ENCODE results near the gene BNIP3.

The BNIP3 gene

GRCh38 chr10:131933016-131933695 is 48.6 kb downstream of the BNIP3 start:
- no peak overlapping the region for H3K27ac Mint-ChIP-seq
- H3K27me3 Mint-ChIP-seq (ENCODE audit: low read depth, poor library complexity), result no peaks in the 10 kb centered on the region
- TF ChIP-seq CTCF (IDR thresholded peaks at IDR 0.05), result no peak
- H3K36me3 Mint-ChIP-seq (ENCODE audit: low read depth), result peaks cover 55% of the 10 kb centered on the region
- H3K9me3 Mint-ChIP-seq, result no peaks in the 10 kb centered on the region
- DNase-seq, result no peak
- H3K4me1 Mint-ChIP-seq, result peaks cover 44% of the 10 kb centered on the region
- H3K4me3 Mint-ChIP-seq, result no peak overlapping the region

DNA sequence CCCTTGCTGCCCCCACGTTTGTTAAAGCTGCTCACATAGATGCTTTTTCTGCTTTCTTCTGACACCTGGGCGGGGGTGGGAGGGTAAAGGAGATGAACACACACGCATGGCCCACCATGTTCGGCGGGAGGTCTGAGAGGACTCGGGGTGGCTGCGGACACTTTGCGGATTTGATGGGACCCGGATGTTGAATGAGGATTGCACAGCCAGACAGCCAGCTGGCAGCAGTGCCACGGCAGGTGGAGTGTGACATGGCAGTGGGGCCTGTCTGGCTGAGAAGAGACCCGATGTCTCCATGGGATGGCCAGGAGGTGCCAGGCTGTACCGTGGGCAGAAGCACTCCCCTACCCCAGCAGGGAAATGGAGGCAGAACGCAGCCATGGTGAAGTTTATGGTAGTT is 49.7 kb downstream of the BNIP3 start:
- H3K9me3 Mint-ChIP-seq, result peaks cover 2% of the 10 kb centered on the region
- H3K4me1 Mint-ChIP-seq, result peaks cover 54% of the 10 kb centered on the region
- DNase-seq, result no peak
- H3K4me3 Mint-ChIP-seq, result no peak overlapping the region
- H3K27ac Mint-ChIP-seq, result no peak overlapping the region
- H3K27me3 Mint-ChIP-seq (ENCODE audit: low read depth, poor library complexity), result no peaks in the 10 kb centered on the region
- TF ChIP-seq CTCF (IDR thresholded peaks at IDR 0.05), result no peak
- H3K36me3 Mint-ChIP-seq (ENCODE audit: low read depth), result peaks cover 55% of the 10 kb centered on the region

DNA sequence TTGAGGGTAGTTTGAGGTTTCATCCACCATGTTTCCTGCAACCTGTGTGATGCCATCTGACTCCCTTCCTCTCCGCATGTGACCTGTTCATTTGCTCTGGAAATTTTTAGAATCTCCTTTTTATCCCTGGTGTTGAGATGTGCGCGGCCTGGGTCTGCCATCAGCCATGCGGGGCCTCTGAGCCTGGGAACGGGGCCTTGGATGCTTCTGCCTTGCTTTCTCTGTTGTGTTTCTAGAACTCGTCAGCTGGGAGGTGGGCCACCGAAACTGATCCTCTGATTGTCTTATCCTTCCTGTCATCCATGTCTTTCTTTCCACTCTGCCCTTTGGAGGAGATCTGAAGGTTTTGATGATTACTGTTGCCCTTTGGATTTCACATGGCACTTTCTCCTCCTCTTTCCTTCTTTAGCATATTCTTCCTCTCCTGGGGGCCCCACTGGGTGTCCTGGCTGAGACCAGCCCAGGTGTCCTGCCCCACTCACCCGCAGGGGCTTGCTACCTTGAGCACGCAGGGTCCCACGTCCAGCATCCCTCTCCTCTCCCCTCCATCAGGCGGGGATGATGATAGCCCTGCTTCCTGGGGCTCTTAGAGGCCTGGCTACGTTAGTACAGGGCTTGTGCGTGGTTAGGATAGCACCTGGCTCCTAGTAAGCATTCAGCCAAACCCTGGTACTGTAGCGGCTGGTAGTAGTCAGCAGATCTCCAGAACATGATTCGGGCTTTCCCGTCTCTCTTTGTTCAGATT is 51.0 kb downstream of the BNIP3 start:
- no peak for TF ChIP-seq CTCF (IDR thresholded peaks at IDR 0.05)
- H3K4me1 Mint-ChIP-seq, result peaks cover 55% of the 10 kb centered on the region
- no peaks in the 10 kb centered on the region for H3K27me3 Mint-ChIP-seq (ENCODE audit: low read depth, poor library complexity)
- no peak overlapping the region for H3K4me3 Mint-ChIP-seq
- peaks cover 63% of the 10 kb centered on the region for H3K36me3 Mint-ChIP-seq (ENCODE audit: low read depth)
- H3K9me3 Mint-ChIP-seq, result peaks cover 15% of the 10 kb centered on the region
- DNase-seq, result no peak
- H3K27ac Mint-ChIP-seq, result peak overlapping the region; percentile 14

DNA sequence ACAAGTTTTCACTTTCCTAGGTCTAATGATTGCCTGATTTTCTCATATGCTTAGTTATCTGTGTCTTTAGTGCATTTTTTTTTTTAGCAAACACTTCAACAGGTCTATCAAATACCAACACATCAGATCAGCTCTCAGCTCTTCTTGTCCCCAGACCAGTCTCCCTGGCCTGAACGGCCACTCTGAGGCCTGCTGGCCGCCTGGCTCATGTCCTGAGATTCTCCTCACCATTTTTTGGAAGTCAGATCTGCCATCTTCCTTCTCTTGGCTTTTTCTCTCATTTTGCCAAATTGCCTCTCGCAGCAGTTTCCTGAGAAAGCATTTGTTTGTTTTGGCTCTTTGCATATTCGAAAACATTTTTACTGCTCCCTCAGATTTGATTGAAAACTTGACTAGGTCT is 51.6 kb downstream of the BNIP3 start:
- no peak for TF ChIP-seq CTCF (IDR thresholded peaks at IDR 0.05)
- peaks cover 69% of the 10 kb centered on the region for H3K36me3 Mint-ChIP-seq (ENCODE audit: low read depth)
- peak overlapping the region; percentile 92 for H3K27ac Mint-ChIP-seq
- H3K4me3 Mint-ChIP-seq, result no peak overlapping the region
- H3K4me1 Mint-ChIP-seq, result peaks cover 55% of the 10 kb centered on the region
- DNase-seq, result no peak
- H3K27me3 Mint-ChIP-seq (ENCODE audit: low read depth, poor library complexity), result no peaks in the 10 kb centered on the region
- H3K9me3 Mint-ChIP-seq, result peaks cover 21% of the 10 kb centered on the region

DNA sequence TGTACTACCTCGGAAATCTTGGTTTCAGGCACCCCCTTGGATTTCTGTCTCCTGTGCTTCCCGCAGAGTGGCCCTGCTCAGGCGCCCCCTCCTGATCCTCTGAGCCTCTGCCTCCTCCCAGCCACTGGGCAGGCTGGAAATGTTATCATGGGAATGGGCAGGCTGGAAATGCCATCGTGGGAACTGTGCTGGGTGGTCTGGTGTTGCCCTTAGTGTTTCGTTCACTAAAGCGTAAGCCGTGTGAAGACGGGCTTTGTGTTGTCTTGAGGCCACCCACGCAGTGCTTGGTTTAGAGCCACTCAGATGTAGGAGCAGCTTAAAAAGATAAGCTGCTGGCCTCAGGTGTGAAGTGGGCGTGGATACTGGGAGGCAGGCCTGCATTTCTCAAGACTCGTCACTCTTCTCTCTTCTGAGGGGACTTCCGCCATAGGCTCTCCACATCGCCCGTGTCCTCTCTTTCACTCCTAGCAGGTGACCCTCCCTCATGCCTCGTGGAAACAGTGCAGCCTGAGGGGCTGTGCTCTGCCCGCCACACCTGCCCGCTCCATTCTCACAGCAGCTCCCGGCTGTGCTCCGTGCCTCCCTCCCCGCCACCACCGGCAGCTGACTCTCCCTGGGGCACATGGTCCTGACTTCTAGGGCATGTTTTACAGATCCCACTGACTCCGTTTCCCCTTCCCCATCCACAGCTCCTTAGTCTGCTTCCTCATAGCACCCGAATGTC is 52.4 kb downstream of the BNIP3 start:
- no peak for TF ChIP-seq CTCF (IDR thresholded peaks at IDR 0.05)
- peaks cover 71% of the 10 kb centered on the region for H3K36me3 Mint-ChIP-seq (ENCODE audit: low read depth)
- peaks cover 51% of the 10 kb centered on the region for H3K4me1 Mint-ChIP-seq
- peaks cover 29% of the 10 kb centered on the region for H3K9me3 Mint-ChIP-seq
- H3K27me3 Mint-ChIP-seq (ENCODE audit: low read depth, poor library complexity), result no peaks in the 10 kb centered on the region
- DNase-seq, result no peak
- H3K27ac Mint-ChIP-seq, result peak overlapping the region; percentile 92
- H3K4me3 Mint-ChIP-seq, result no peak overlapping the region

All from nephron progenitor cell (in vitro differentiated cells).